Panc1 (cell line): ENCODE results near the gene INPP4B. TPM values are rescaled to one million over a fixed set of nuclear protein-coding genes. Genes with fewer than 3 reads are reported as not detected.

Source experiments
- ATAC-seq: fragments of 200-7000 bp; cut with Tn5 transposase; 2 replicates; pipeline ENCODE4 v1.9.1; 2020; ENCODE audit warnings: mild to moderate bottlenecking, moderate library complexity
- BruUV-seq: library from RNA; stranded (reverse); fragments of 400-500 nt; replicated peaks from 2 replicates; lab custom pipeline; 2021; lab: Mats Ljungman, UMichigan
- CTCF ChIA-PET: fragments of 300-600 bp; sonication (Branson Sonifier 250); formaldehyde crosslinking; loops from one replicate; lab custom pipeline; 2022; ENCODE audit warnings: antibody characterized with exemption; lab: Charles Lee
- POLR2A ChIA-PET: fragments of 300-600 bp; sonication (Branson Sonifier 250); formaldehyde crosslinking; loops from one replicate; lab custom pipeline; 2022; ENCODE audit warnings: antibody characterized with exemption; lab: Charles Lee
- DNase-seq: peaks from one replicate; pipeline ENCODE4 v3.0.0-alpha.2; 2010; ENCODE audit warnings: low read depth, low spot score
- H3K27ac ChIP-seq: 2 replicates; pipeline ENCODE4 v1.5.1; 2011; ENCODE audit warnings: mild to moderate bottlenecking, low read length, inconsistent platforms
- H3K27me3 ChIP-seq: fragments of 200-500 bp; sonication (Bioruptor generic); 2 replicates; pipeline ENCODE4 v1.6.0; 2014; ENCODE audit warnings: low read length, inconsistent platforms; ENCODE audit not compliant: control insufficient read depth, insufficient read depth
- H3K36me3 ChIP-seq: fragments of 200-500 bp; sonication (Bioruptor generic); 2 replicates; pipeline ENCODE4 v1.5.1; 2014; ENCODE audit warnings: inconsistent platforms, mild to moderate bottlenecking, low read length, moderate library complexity; ENCODE audit not compliant: control insufficient read depth, insufficient read depth
- H3K4me1 ChIP-seq: 2 replicates; pipeline ENCODE4 v1.5.1; 2011; ENCODE audit warnings: inconsistent platforms, mild to moderate bottlenecking, low read length, moderate library complexity; ENCODE audit not compliant: control insufficient read depth, insufficient read depth
- H3K4me3 ChIP-seq, 2 experiments: 2 replicates each; pipeline ENCODE4 v1.5.1; 2011 to 2012; ENCODE audit warnings: low read depth in 2 of 2, low read length in 2 of 2, mild to moderate bottlenecking in 2 of 2, inconsistent platforms in 1 of 2, moderate library complexity in 1 of 2
- H3K9me3 ChIP-seq: fragments of 200-500 bp; sonication (Bioruptor generic); 2 replicates; pipeline ENCODE4 v1.5.1; 2014; ENCODE audit warnings: low read depth, mild to moderate bottlenecking, inconsistent platforms, low read length, moderate library complexity; ENCODE audit not compliant: control insufficient read depth, insufficient read depth
- CTCF ChIP-seq: fragments of 450-650 bp; IDR thresholded peaks from 2 replicates; pipeline ENCODE4 v1.5.1; 2017; ENCODE audit warnings: mild to moderate bottlenecking
- POLR2AphosphoS5 ChIP-seq: IDR thresholded peaks from 2 replicates; pipeline ENCODE4 v1.6.1; 2012; ENCODE audit warnings: mild to moderate bottlenecking, low read depth, low read length, moderate library complexity
- SIN3A ChIP-seq: IDR thresholded peaks from 2 replicates; pipeline ENCODE4 v1.6.1; 2012; ENCODE audit warnings: low read depth, mild to moderate bottlenecking, low read length, moderate library complexity, borderline replicate concordance; ENCODE audit not compliant: insufficient read depth
- TCF7L2 ChIP-seq: IDR thresholded peaks from 2 replicates; pipeline ENCODE4 v1.6.1; 2011; ENCODE audit warnings: mild to moderate bottlenecking, low read depth, low read length, inconsistent platforms
- in situ Hi-C: cut with HindIII; loops from 2 replicates; pipeline ENCODE4 v1.10.0; 2016; ENCODE audit warnings: low sequenced_read_pairs, low pct_unique_long_range_greater_than_20kb
- intact Hi-C: fragments of 100-400 bp; cut with micrococcal nuclease; formaldehyde crosslinking; loops from one replicate; pipeline ENCODE4 v1.10.0; 2022; ENCODE audit not compliant: unreplicated experiment
- total RNA-seq: library from RNA; stranded (reverse); gene quantifications from one replicate; pipeline ENCODE4 v1.2.1, GENCODE V29; 2021; ENCODE audit not compliant: unreplicated experiment
- TF ChIP-seq, protein P1 (sequence below), 2 experiments: IDR thresholded peaks; 2 replicates each; pipeline ENCODE4 v1.6.1; 2011 to 2012; ENCODE audit warnings: low read depth in 2 of 2, control low read depth in 1 of 2, low read length in 1 of 2, mild to moderate bottlenecking in 1 of 2, moderate library complexity in 1 of 2; ENCODE audit not compliant: insufficient read depth in 1 of 2

Gene INPP4B
- total RNA-seq, 1 experiment from 2014 or later = 4.5 TPM

DNA sequence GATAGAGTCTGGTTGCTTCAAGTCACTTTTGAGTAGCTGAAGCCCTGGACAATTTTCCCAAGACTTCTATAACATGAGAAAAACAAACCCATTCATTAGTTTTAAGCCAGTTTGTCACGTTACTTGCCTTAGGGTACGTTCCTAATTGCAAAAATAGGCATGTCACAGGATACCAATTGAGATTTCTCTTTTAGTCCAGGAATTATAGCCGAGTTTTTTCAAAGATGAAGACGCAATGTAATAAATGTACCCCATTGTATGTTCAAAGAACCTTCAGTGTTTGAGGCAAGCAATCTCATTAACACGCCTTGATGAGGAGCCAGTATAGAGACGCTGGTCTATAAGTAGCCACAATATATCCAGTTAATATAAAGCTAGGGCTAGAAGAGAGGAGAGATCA is 534.2 kb downstream of the INPP4B start:
- no TSS peak for BruUV-seq
- TF ChIP-seq TCF7L2 = no peak
- no peak for TF ChIP-seq SIN3A
- no peak for TF ChIP-seq POLR2AphosphoS5
- TF ChIP-seq CTCF = no peak
- TF ChIP-seq, protein P1, sequence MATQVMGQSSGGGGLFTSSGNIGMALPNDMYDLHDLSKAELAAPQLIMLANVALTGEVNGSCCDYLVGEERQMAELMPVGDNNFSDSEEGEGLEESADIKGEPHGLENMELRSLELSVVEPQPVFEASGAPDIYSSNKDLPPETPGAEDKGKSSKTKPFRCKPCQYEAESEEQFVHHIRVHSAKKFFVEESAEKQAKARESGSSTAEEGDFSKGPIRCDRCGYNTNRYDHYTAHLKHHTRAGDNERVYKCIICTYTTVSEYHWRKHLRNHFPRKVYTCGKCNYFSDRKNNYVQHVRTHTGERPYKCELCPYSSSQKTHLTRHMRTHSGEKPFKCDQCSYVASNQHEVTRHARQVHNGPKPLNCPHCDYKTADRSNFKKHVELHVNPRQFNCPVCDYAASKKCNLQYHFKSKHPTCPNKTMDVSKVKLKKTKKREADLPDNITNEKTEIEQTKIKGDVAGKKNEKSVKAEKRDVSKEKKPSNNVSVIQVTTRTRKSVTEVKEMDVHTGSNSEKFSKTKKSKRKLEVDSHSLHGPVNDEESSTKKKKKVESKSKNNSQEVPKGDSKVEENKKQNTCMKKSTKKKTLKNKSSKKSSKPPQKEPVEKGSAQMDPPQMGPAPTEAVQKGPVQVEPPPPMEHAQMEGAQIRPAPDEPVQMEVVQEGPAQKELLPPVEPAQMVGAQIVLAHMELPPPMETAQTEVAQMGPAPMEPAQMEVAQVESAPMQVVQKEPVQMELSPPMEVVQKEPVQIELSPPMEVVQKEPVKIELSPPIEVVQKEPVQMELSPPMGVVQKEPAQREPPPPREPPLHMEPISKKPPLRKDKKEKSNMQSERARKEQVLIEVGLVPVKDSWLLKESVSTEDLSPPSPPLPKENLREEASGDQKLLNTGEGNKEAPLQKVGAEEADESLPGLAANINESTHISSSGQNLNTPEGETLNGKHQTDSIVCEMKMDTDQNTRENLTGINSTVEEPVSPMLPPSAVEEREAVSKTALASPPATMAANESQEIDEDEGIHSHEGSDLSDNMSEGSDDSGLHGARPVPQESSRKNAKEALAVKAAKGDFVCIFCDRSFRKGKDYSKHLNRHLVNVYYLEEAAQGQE (IDR thresholded peaks at IDR 0.05; ENCODE audit: insufficient read depth in 1 of 2, low read depth in 2 of 2, low read length in 1 of 2) = no peak
- H3K9me3 ChIP-seq = no peaks in the 10 kb centered on the region
- no peaks in the 10 kb centered on the region for H3K36me3 ChIP-seq
- ATAC-seq (no peak), DNase-seq (no peak)
- no peak overlapping the region for H3K4me3 ChIP-seq
- intact Hi-C loops = no loop called here
- POLR2A ChIA-PET = no interaction called here
- H3K27me3 ChIP-seq = no peaks in the 10 kb centered on the region
- in situ Hi-C loops = no loop called here
- no peak overlapping the region for H3K27ac ChIP-seq
- CTCF ChIA-PET = no interaction called here
- H3K4me1 ChIP-seq = no peaks in the 10 kb centered on the region

DNA sequence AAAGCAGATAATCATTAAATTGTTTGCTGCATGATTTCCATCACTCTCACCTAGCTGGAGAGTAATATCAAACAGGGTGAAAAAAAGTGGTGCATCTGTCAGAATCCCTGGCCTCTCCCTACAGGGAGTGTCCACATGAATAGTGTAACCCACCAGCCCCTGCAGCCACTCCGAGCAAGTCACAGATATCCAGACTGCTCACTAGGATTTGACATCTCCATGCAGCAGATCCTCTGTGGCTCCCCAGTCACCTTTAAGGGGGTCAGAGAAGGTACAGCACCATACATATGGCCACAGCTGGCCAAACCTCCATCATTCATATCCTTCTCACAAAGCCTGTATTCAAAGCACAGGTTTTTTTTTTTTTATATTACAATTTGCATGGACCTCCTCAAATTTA is 536.3 kb downstream of the INPP4B start:
- Histone ChIP-seq H3K36me3 (no peaks in the 10 kb centered on the region), H3K4me3 (no peak overlapping the region), H3K4me1 (no peaks in the 10 kb centered on the region), H3K27ac (no peak overlapping the region), H3K9me3 (no peaks in the 10 kb centered on the region), H3K27me3 (no peaks in the 10 kb centered on the region)
- no peak for DNase-seq
- no peak for ATAC-seq
- in situ Hi-C loops (no loop called here), intact Hi-C loops (no loop called here)
- ChIA-PET CTCF (no interaction called here), POLR2A (no interaction called here)
- BruUV-seq = no TSS peak
- no peak for TF ChIP-seq POLR2AphosphoS5
- TF ChIP-seq, protein P1 (IDR thresholded peaks at IDR 0.05; ENCODE audit: insufficient read depth in 1 of 2, low read depth in 2 of 2, low read length in 1 of 2) = no peak
- TF ChIP-seq TCF7L2 = no peak
- TF ChIP-seq CTCF = no peak
- no peak for TF ChIP-seq SIN3A
